Measurements from ENCODE around the gene ECPAS. TPM values are rescaled to one million over a fixed set of nuclear protein-coding genes. Genes with fewer than 3 reads are reported as not detected.
A peak's percentile ranks its signal among the peaks of the same experiment; 100 is the strongest.

ECPAS gene
- total and polyA plus RNA-seq, 2 donors from 2014 or later = 28.1 to 83.7 TPM

DNA sequence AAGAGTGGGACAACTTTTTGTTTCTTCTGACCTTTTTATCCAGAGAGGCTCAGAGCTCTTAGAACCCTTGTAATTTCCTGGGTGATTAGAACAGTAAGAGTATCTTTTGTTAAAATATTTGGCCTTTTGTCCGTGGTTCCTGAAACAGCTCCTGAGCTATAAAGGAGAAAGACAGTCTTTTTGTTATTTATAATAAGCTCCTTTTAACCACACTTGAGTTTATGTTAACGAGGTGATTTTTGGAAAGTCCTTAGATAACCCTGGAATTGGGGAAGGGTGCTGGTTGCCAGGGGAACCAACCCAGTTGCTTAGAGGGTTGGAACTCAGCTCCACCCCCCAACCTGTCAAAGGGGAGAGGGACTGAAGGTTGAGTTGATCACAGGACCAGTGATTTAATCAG lies 45.6 kb upstream of the ECPAS start:
- DNase-seq (no peak), FAIRE-seq (no peak)
- no peak overlapping the region for H3K4me3 ChIP-seq (ENCODE audit: low read length in 3 of 3)
- TF ChIP-seq, protein P1, sequence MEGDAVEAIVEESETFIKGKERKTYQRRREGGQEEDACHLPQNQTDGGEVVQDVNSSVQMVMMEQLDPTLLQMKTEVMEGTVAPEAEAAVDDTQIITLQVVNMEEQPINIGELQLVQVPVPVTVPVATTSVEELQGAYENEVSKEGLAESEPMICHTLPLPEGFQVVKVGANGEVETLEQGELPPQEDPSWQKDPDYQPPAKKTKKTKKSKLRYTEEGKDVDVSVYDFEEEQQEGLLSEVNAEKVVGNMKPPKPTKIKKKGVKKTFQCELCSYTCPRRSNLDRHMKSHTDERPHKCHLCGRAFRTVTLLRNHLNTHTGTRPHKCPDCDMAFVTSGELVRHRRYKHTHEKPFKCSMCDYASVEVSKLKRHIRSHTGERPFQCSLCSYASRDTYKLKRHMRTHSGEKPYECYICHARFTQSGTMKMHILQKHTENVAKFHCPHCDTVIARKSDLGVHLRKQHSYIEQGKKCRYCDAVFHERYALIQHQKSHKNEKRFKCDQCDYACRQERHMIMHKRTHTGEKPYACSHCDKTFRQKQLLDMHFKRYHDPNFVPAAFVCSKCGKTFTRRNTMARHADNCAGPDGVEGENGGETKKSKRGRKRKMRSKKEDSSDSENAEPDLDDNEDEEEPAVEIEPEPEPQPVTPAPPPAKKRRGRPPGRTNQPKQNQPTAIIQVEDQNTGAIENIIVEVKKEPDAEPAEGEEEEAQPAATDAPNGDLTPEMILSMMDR (IDR thresholded peaks at IDR 0.05; ENCODE audit: borderline replicate concordance, extremely low read depth, insufficient read depth) = no peak
- H3K27me3 ChIP-seq (ENCODE audit: control insufficient read depth, insufficient read depth, low read length) = no peaks in the 10 kb centered on the region
- H3K9ac ChIP-seq (ENCODE audit: low read length in 3 of 3) = no peak overlapping the region
- H3K27ac ChIP-seq (ENCODE audit: low read depth in 2 of 2, low read length in 2 of 2) = no peak overlapping the region
- intact Hi-C loops (cut with DNase I) = no loop called here
- peaks cover 0 to 5% (median 4%) of the 10 kb centered on the region in 3 donors for H3K4me1 ChIP-seq (ENCODE audit: control insufficient read depth in 2 of 3, insufficient read depth in 2 of 3, low read depth in 1 of 3, low read length in 3 of 3)
- peaks cover 0 to 9% (median 5%) of the 10 kb centered on the region in 3 donors for H3K9me3 ChIP-seq (ENCODE audit: control insufficient read depth in 2 of 3, insufficient read depth in 1 of 3, low read length in 3 of 3)
- peaks cover 0 to 6% (median 2%) of the 10 kb centered on the region in 3 donors for H3K36me3 ChIP-seq (ENCODE audit: control insufficient read depth in 2 of 3, insufficient read depth in 3 of 3, low read length in 3 of 3)

DNA sequence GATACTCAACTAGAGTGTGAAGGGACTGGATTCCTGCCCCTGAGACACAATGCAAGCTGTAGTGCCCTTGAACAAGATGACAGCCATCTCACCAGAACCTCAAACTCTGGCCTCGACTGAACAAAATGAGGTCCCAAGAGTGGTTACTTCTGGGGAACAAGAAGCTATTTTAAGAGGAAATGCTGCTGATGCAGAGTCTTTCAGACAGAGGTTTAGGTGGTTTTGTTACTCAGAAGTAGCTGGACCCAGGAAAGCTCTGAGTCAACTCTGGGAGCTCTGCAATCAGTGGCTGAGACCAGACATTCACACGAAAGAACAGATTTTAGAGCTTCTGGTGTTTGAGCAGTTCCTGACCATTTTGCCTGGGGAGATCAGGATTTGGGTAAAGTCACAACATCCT lies 43.2 kb upstream of the ECPAS start:
- Histone ChIP-seq H3K27me3 (ENCODE audit: control insufficient read depth, insufficient read depth, low read length) (no peaks in the 10 kb centered on the region), H3K4me1 (ENCODE audit: control insufficient read depth in 2 of 3, insufficient read depth in 2 of 3, low read depth in 1 of 3, low read length in 3 of 3) (peaks cover 0 to 5% (median 4%) of the 10 kb centered on the region in 3 donors), H3K9ac (ENCODE audit: low read length in 3 of 3) (no peak overlapping the region), H3K9me3 (ENCODE audit: control insufficient read depth in 2 of 3, insufficient read depth in 1 of 3, low read length in 3 of 3) (no peaks in the 10 kb centered on the region), H3K4me3 (ENCODE audit: low read length in 3 of 3) (no peak overlapping the region), H3K36me3 (ENCODE audit: control insufficient read depth in 2 of 3, insufficient read depth in 3 of 3, low read length in 3 of 3) (no peaks in the 10 kb centered on the region), H3K27ac (ENCODE audit: low read depth in 2 of 2, low read length in 2 of 2) (no peak overlapping the region)
- DNase-seq = no peak
- intact Hi-C loops (cut with DNase I) = no loop called here
- no peak for FAIRE-seq
- TF ChIP-seq, protein P1 (IDR thresholded peaks at IDR 0.05; ENCODE audit: borderline replicate concordance, extremely low read depth, insufficient read depth) = no peak

DNA sequence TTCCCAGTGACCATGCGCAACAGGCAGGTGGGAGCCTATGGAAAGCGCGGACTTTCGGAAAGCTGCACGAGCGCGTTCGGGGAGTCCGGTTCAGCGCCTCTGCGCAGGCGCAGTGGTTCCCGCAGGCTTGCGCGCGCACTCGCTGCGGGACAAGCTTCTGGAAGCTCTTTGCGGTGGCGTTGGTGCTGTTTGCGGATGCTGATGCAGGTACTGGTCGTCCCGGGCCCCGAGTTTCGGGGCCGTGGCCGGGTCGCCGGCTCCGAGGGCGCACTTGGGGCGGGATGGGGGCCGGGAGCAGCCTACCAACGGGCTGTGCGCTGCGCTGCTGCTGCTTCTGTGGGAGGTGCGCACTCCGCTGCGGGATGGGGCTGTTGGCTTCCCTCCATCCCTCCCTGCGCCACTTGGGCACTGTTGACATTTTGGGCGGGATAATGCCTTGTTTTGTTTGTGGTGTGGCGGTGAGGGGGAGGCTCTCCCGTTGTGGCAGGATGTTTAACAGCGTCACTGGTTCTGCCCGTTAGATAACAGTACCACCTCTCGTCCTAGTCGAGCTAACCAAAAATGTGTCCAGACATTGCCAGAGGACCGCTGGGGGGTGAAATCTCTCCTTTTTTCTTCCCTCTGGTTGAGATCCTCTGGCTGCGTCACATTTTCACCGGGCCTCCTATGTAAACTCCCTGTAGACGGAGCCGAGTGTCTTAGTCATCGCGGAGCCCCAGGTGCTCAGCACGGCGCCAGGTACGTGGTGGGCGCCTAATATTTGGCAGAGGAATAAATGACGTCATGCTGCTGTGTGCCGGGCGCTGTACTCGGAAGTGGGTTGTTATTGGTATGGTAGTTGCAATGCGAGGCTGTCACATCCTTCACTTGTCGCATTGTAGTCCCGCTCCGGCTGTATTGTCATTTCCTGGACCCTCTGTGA lies 41.1 kb upstream of the ECPAS start, which contains the start of gene ZNF483:
Gene ZNF483, plus strand, starts transcription at position 124 of the 922 bp plus-strand sequence. CDS start 2,217 bp downstream, outside the sequence.
- Histone ChIP-seq H3K9me3 (ENCODE audit: control insufficient read depth in 2 of 3, insufficient read depth in 1 of 3, low read length in 3 of 3) (no peaks in the 10 kb centered on the region), H3K4me1 (ENCODE audit: control insufficient read depth in 2 of 3, insufficient read depth in 2 of 3, low read depth in 1 of 3, low read length in 3 of 3) (peaks cover 0 to 5% (median 4%) of the 10 kb centered on the region in 3 donors), H3K27ac (ENCODE audit: low read depth in 2 of 2, low read length in 2 of 2) (no peak within 1 kb of the TSS), H3K4me3 (ENCODE audit: low read length in 3 of 3) (peak within 1 kb of the TSS; percentile 81 to 86 (median 83)), H3K9ac (ENCODE audit: low read length in 3 of 3) (peak within 1 kb of the TSS; percentile 66 to 95 (median 89)), H3K27me3 (ENCODE audit: control insufficient read depth, insufficient read depth, low read length) (no peaks in the 10 kb centered on the region), H3K36me3 (ENCODE audit: control insufficient read depth in 2 of 3, insufficient read depth in 3 of 3, low read length in 3 of 3) (no peaks in the 10 kb centered on the region)
- FAIRE-seq (no peak), DNase-seq (peak; percentile 88 to 96 (median 92))
- TF ChIP-seq, protein P1 (IDR thresholded peaks at IDR 0.05; ENCODE audit: borderline replicate concordance, extremely low read depth, insufficient read depth) = no peak
- intact Hi-C loops (cut with DNase I) = no loop called here

All from kidney (tissue), 14 donors.